ENCODE measurements around the gene P2RX7. TPM values are rescaled to one million over a fixed set of nuclear protein-coding genes. Genes with fewer than 3 reads are reported as not detected.

Gene P2RX7
- total RNA-seq (2022; extraction: Qiagen RNA extraction) = not detected in 5 replicates

DNA sequence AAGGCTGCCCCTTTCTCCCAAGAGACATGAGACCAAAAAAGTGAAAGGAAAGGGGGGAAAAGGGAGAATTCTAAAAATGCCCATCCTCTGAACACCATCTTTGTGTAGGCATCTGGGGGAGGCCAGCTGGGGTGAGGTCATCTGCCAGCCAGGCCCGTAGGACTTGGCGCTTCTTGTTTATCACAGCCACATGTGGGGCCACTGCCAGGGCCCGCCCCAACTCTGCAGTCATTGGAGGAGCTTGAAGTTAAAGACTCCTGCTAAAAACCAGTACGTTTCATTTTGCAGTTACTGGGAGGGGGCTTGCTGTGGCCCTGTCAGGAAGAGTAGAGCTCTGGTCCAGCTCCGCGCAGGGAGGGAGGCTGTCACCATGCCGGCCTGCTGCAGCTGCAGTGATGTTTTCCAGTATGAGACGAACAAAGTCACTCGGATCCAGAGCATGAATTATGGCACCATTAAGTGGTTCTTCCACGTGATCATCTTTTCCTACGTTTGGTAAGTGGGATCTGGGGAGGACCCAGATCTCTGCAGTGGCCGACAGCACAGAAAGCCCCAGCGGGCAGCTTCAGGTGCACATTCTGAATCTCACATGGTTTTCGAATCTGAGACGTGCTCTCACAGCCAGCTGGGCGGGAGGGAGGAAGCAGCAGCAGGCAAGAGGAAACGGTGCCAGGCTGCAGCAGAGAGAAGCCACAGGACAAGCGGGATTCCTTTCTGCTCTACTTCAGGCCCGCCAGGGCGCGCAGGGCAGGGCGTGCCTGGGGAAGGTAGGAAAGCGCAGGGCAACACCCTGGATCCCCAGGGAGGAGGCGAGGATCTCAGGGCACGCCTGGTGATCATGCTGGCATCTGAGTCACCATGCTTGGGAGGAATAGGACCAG lies at the start of gene P2RX7:
Gene P2RX7, plus strand, starts transcription at position 276 of the 881 bp plus-strand sequence. Its CDS starts 95 bp downstream, at position 371.

DNA sequence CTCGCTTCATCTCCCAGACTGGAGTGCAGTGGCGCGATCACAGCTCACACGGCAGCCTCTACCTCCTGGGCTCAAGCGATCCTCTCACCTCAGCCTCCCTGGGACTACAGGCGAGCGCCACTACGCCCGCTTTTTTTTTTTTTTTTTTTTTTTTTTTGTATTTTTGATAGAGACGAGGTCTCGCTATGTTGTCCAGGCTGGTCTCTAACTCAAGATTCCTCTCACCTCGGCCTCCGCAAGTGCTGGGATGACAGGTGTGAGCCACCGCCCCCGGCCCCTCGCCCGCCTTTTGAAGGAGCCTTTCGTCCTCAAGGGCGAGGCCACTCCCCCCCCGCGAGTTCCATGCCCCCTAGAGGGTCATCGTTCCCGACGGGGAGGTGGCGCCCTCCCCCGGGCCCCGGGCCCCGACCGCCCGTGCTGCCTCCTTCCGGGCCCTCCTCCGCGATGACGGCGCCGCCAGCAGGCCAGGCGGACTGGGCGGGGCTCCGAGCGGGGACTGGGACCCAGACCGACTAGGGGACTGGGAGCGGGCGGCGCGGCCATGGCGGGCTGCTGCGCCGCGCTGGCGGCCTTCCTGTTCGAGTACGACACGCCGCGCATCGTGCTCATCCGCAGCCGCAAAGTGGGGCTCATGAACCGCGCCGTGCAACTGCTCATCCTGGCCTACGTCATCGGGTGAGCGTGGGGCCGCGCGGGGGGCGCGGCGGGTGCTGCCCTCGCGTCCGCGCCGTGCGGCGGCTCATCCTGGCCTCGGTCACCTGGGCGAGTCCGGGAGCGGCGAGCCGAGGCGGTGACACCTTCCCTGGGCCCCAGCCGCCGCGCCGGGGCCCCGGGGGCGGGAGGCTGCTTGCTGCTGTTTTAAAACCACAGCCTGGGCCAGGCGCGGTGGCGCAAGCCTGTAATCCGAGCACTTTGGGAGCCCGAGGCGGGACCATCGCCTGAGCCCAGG lies 77.2 kb downstream of the P2RX7 start, which contains the start of gene P2RX4:
Gene P2RX4, plus strand, starts transcription at position 506 of the 949 bp plus-strand sequence. Its CDS starts 36 bp downstream, at position 542.

Other genes starting within 250 kb of the P2RX7 start
- 36.5 to 55.2 TPM (median 48.7 TPM) in 5 replicates for gene SPPL3, start 228.5 kb upstream of the P2RX7 start, total RNA-seq (2022; extraction: Qiagen RNA extraction)
- gene HNF1A, start 154.3 kb upstream of the P2RX7 start, total RNA-seq (2022; extraction: Qiagen RNA extraction) = 4.2 to 6.5 TPM (median 5.9 TPM) in 5 replicates
- 23.7 to 25.2 TPM (median 24.7 TPM) in 5 replicates for gene C12orf43, start 116.4 kb upstream of the P2RX7 start, total RNA-seq (2022; extraction: Qiagen RNA extraction)
- 3.5 to 5.0 TPM (median 4.5 TPM) in 5 replicates for gene OASL, start 93.6 kb upstream of the P2RX7 start, total RNA-seq (2022; extraction: Qiagen RNA extraction)
- gene P2RX4, start 77.3 kb downstream of the P2RX7 start, total RNA-seq (2022; extraction: Qiagen RNA extraction) = 14.4 to 20.6 TPM (median 18.1 TPM) in 5 replicates
- gene CAMKK2, start 163.8 kb downstream of the P2RX7 start, total RNA-seq (2022; extraction: Qiagen RNA extraction) = 19.6 to 28.6 TPM (median 26.0 TPM) in 5 replicates
- gene ANAPC5, start 219.5 kb downstream of the P2RX7 start, total RNA-seq (2022; extraction: Qiagen RNA extraction) = 85.4 to 94.0 TPM (median 89.6 TPM) in 5 replicates